ENCODE measurements around the gene DEXI. TPM values are rescaled to one million over a fixed set of nuclear protein-coding genes. Genes with fewer than 3 reads are reported as not detected.

DEXI gene
- total and polyA plus RNA-seq, 2 experiments from 2014 or later: 92.1 to 115 TPM

DNA sequence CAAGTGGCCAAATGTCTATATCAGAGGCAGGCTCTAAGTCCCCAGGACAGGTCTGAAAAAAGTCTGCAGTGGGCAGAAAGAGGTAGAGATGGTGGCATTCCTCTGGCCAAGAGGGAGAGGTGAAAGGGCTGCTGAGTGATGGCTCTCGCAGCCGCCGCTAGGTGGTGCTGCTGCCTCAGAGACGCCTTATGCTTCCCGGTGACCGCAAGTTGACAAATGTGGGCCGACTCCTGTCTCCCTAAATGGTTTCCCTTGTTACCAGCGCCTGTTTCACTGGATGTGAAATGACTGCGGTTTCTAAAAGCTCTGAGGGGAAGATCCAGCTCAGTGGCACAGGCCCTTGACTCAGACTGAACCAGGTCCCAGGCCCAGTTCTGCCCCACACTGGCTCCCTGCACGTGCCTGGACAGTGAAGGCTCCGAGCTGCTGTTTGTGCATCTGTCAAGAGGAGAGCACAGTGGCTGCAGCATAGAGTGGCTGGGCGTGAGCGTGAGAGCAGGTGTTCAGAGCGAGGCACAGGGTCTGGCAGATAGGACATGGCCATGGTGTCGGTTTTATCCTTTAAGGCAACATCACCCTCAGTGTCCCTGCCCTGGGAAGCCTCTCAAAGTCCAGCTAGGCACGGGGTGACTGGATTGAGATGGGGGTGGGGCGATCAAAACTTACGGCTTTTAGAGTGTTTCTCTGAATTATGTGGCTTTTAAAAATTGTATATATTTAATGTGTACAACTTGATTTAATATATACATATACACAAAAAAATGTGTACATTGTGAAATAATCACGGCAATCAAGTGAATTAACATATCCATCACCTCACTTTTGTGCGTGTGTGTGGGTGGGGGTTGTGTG, 22.0 kb upstream of the DEXI start:
- H3K27ac ChIP-seq: no peak overlapping the region
- TF ChIP-seq, protein P1, sequence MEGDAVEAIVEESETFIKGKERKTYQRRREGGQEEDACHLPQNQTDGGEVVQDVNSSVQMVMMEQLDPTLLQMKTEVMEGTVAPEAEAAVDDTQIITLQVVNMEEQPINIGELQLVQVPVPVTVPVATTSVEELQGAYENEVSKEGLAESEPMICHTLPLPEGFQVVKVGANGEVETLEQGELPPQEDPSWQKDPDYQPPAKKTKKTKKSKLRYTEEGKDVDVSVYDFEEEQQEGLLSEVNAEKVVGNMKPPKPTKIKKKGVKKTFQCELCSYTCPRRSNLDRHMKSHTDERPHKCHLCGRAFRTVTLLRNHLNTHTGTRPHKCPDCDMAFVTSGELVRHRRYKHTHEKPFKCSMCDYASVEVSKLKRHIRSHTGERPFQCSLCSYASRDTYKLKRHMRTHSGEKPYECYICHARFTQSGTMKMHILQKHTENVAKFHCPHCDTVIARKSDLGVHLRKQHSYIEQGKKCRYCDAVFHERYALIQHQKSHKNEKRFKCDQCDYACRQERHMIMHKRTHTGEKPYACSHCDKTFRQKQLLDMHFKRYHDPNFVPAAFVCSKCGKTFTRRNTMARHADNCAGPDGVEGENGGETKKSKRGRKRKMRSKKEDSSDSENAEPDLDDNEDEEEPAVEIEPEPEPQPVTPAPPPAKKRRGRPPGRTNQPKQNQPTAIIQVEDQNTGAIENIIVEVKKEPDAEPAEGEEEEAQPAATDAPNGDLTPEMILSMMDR (IDR thresholded peaks at IDR 0.05; ENCODE audit: low read depth, low read length): peak; percentile 98
- no peaks in the 10 kb centered on the region for H3K9me3 ChIP-seq (ENCODE audit: low read depth)
- H3K27me3 ChIP-seq: no peaks in the 10 kb centered on the region
- DNase-seq (ENCODE audit: low read depth in 1 of 2, low spot score in 1 of 2): peak; percentile 86 to 89
- no peaks in the 10 kb centered on the region for H3K36me3 ChIP-seq
- peaks cover 9% of the 10 kb centered on the region for H3K4me1 ChIP-seq (ENCODE audit: low read depth)
- no peak overlapping the region for H3K4me3 ChIP-seq

DNA sequence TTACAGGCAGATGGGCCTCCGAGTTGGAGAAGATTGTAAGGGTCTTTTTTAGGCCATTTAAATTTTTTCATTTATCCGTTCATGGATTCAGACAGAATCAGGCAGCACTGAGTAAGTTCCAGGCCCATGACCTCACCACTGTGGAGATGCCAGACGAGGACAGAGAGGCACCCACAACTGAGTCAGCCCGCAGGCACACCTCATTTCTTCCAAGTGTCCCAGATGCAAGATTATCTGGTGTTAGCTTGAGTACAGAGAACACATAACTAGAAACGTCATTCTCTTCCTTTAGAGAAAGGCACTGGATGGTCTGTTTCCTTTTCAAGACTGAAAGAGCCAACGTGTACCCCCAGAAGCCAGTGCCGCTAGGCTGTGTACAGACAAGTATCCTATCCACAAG, 19.0 kb upstream of the DEXI start:
- peaks cover 9% of the 10 kb centered on the region for H3K4me1 ChIP-seq (ENCODE audit: low read depth)
- no peaks in the 10 kb centered on the region for H3K36me3 ChIP-seq
- DNase-seq (ENCODE audit: low read depth in 1 of 2, low spot score in 1 of 2): peak in 1 of 2 donors; percentile 64
- H3K4me3 ChIP-seq: no peak overlapping the region
- TF ChIP-seq, protein P1 (IDR thresholded peaks at IDR 0.05; ENCODE audit: low read depth, low read length): no peak
- H3K27ac ChIP-seq: no peak overlapping the region
- no peaks in the 10 kb centered on the region for H3K9me3 ChIP-seq (ENCODE audit: low read depth)
- no peaks in the 10 kb centered on the region for H3K27me3 ChIP-seq

DNA sequence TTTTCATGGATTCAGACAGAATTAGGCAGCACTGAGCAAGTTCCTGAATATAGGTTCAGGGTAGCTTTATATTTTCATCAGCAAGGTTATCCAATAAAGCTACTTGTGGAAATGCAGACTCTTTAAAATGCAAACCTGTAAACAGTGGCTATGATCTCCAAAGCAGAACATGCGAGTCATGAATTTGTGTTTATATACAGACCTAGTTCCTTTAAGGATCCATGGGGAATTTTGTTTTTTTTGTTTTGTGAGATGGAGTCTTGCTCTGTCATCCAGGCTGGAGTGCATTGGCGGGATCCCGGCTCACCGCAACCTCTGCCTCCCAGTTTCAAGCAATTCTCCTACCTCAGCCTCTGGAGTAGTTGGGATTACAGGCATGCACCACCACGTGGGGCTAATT, 16.9 kb upstream of the DEXI start:
- Histone ChIP-seq H3K9me3 (ENCODE audit: low read depth) (no peaks in the 10 kb centered on the region), H3K4me1 (ENCODE audit: low read depth) (peaks cover 6% of the 10 kb centered on the region), H3K4me3 (no peak overlapping the region), H3K27ac (no peak overlapping the region), H3K27me3 (no peaks in the 10 kb centered on the region), H3K36me3 (no peaks in the 10 kb centered on the region)
- no peak for DNase-seq (ENCODE audit: low read depth in 1 of 2, low spot score in 1 of 2)
- TF ChIP-seq, protein P1 (IDR thresholded peaks at IDR 0.05; ENCODE audit: low read depth, low read length): no peak

DNA sequence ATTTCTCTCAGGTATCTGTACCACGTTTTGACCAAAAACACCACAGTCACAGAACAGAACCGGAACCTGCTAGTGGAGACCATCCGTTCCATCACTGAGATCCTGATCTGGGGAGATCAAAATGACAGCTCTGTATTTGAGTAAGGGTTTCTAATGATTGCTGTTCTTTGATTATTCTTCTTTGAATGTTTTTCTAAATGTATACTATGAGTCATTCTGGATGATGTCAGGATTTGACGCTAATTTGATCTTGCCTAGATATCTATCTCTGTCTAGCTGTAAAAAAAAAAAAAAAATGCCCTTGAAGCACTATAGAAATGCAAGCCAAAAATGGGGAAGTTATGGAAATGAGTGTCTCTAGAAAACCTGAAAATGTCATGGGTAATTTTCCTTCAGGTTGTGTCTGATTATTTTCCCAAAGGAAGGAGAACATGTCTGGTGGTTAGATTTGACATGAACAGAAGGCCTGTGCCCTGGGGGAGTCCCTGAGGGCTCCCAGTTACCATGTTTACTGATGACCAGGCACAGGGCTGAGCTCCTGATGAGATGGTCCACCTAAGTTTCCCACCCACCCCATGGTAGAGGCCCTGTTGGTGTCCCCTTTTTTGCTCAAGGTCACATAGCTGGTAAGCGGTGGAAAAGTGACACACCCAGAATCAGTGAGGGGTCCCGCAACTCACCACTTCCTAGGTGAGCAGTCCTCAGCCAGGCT, 15.7 kb upstream of the DEXI start:
- no peaks in the 10 kb centered on the region for H3K27me3 ChIP-seq
- H3K4me1 ChIP-seq (ENCODE audit: low read depth): peaks cover 5% of the 10 kb centered on the region
- H3K36me3 ChIP-seq: no peaks in the 10 kb centered on the region
- no peak overlapping the region for H3K4me3 ChIP-seq
- DNase-seq (ENCODE audit: low read depth in 1 of 2, low spot score in 1 of 2): no peak
- no peak overlapping the region for H3K27ac ChIP-seq
- TF ChIP-seq, protein P1 (IDR thresholded peaks at IDR 0.05; ENCODE audit: low read depth, low read length): no peak
- H3K9me3 ChIP-seq (ENCODE audit: low read depth): no peaks in the 10 kb centered on the region

DNA sequence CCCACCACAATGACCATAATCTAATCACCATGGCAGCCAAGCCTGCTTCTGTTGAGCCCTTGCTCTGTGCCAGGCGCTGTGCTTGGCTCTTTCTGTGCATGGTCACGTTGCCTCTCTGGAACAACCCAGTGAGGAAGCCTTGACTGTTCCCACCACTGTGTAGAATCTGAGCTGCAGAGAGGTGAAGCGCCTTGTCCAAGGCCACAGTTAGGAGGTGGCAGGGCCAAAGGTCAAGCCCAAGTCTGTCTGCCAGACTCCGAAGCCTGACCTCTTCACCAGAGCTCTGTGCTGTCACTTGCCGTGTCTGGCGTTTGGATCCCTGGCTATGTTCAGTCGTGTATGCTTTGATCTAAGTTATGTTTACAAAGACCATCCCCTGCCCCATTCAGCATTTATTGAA, 12.6 kb upstream of the DEXI start:
- DNase-seq (ENCODE audit: low read depth in 1 of 2, low spot score in 1 of 2): no peak
- H3K9me3 ChIP-seq (ENCODE audit: low read depth): no peaks in the 10 kb centered on the region
- no peak overlapping the region for H3K27ac ChIP-seq
- H3K27me3 ChIP-seq: no peaks in the 10 kb centered on the region
- H3K4me1 ChIP-seq (ENCODE audit: low read depth): no peaks in the 10 kb centered on the region
- TF ChIP-seq, protein P1 (IDR thresholded peaks at IDR 0.05; ENCODE audit: low read depth, low read length): no peak
- H3K4me3 ChIP-seq: no peak overlapping the region
- no peaks in the 10 kb centered on the region for H3K36me3 ChIP-seq
